HepG2 (cell line): Measurements from ENCODE around the gene PRELP. TPM values are rescaled to one million over a fixed set of nuclear protein-coding genes. Genes with fewer than 3 reads are reported as not detected.

ENCODE experiments used
- ATAC-seq: fragments of 200-7000 bp; cut with Tn5 transposase; 3 replicates; pipeline ENCODE4 v1.9.1; 2020; ENCODE audit warnings: mild to moderate bottlenecking, moderate library complexity
- BruUV-seq: library from RNA; stranded (reverse); fragments of 400-500 nt; replicated peaks from 2 replicates; lab custom pipeline; 2021; lab: Mats Ljungman, UMichigan
- CTCF ChIA-PET: fragments of 300-600 bp; formaldehyde crosslinking; extraction: SDS; loops from one replicate; lab custom pipeline; 2021; ENCODE audit warnings: low total read pairs, inconsistent platforms, low intra/inter-chr PET ratio; lab: Yijun Ruan, JAX
- POLR2A ChIA-PET: fragments of 350-600 bp; sonication (Branson Sonifier 250); formaldehyde crosslinking; loops from one replicate; lab custom pipeline; 2020; ENCODE audit warnings: antibody characterized with exemption, inconsistent platforms; lab: Yijun Ruan, JAX
- DNase-seq: peaks from one replicate; pipeline ENCODE4 v3.0.0-alpha.2; 2015; ENCODE audit warnings: low spot score
- FAIRE-seq: peaks from 3 replicates; lab custom pipeline; 2011; peaks lifted over from hg19 to GRCh38; lab: Jason Lieb, UNC
- H2AFZ ChIP-seq: one replicate; pipeline ENCODE4 v1.6.1; 2011; ENCODE audit warnings: low read length, inconsistent platforms
- H3K27ac ChIP-seq: fragments of 300-600 bp; 3 replicates; pipeline ENCODE4 v1.8.0; 2011; ENCODE audit warnings: mixed run types, mild to moderate bottlenecking, mixed read lengths, low read length, inconsistent platforms; ENCODE audit not compliant: insufficient read depth; ENCODE audit errors: extremely low read length
- H3K27me3 ChIP-seq, 2 experiments: fragments of 200-600 bp in 1 of 2; 2 replicates in 1 of 2; 3 replicates in 1 of 2; pipeline versions ENCODE4 v1.6.0 to v1.8.0; 2011; ENCODE audit warnings: low read length in 2 of 2, mild to moderate bottlenecking in 2 of 2, moderate library complexity in 2 of 2, inconsistent platforms in 1 of 2; ENCODE audit not compliant: insufficient read depth in 2 of 2, control insufficient read depth in 1 of 2
- H3K36me3 ChIP-seq, 2 experiments: fragments of 200-600 bp in 1 of 2; replicated peaks in 1 of 2; 2 replicates in 1 of 2; 3 replicates in 1 of 2; pipeline versions ENCODE4 v1.5.1 to v1.8.0; 2011; ENCODE audit warnings: low read length in 2 of 2, inconsistent platforms in 1 of 2; ENCODE audit not compliant: insufficient read depth in 2 of 2, control insufficient read depth in 1 of 2
- H3K4me1 ChIP-seq: 2 replicates; pipeline ENCODE4 v1.5.1; 2012; ENCODE audit warnings: low read length, inconsistent platforms; ENCODE audit not compliant: insufficient read depth
- H3K4me2 ChIP-seq: 2 replicates; pipeline ENCODE4 v1.6.0; 2011; ENCODE audit warnings: low read depth, low read length, inconsistent platforms
- H3K4me3 ChIP-seq, 3 experiments: fragments of 200-600 bp in 1 of 3; sonication (generic), shearing (Covaris generic) in 1 of 3; replicated peaks in 1 of 3; 2 replicates each; pipeline ENCODE4 v1.5.1; 2011 to 2016; ENCODE audit warnings: low read length in 3 of 3, inconsistent platforms in 2 of 3, low read depth in 2 of 3, mild to moderate bottlenecking in 2 of 3, control low read depth in 1 of 3, mixed read lengths in 1 of 3; ENCODE audit not compliant: insufficient read depth in 1 of 3
- H3K79me2 ChIP-seq: one replicate; pipeline ENCODE4 v1.6.1; 2011; ENCODE audit warnings: low read length, inconsistent platforms; ENCODE audit not compliant: insufficient read depth
- H3K9ac ChIP-seq: 2 replicates; pipeline ENCODE4 v1.6.0; 2011; ENCODE audit warnings: mild to moderate bottlenecking, low read depth, low read length, inconsistent platforms; ENCODE audit not compliant: insufficient read depth
- H3K9me3 ChIP-seq: 2 replicates; pipeline ENCODE4 v1.5.1; 2012; ENCODE audit warnings: mild to moderate bottlenecking, low read length
- H4K20me1 ChIP-seq: 2 replicates; pipeline ENCODE4 v1.6.0; 2011; ENCODE audit warnings: inconsistent platforms, mild to moderate bottlenecking, low read length, moderate library complexity; ENCODE audit not compliant: insufficient read depth
- ATF1 ChIP-seq: IDR thresholded peaks from 2 replicates; pipeline ENCODE4 v1.6.1; 2016; ENCODE audit warnings: mild to moderate bottlenecking, control low read depth
- POLR2A ChIP-seq, 2 experiments: IDR thresholded peaks; 2 replicates each; pipeline ENCODE4 v1.6.1; 2011; ENCODE audit warnings: low read depth in 2 of 2, low read length in 2 of 2, mild to moderate bottlenecking in 1 of 2, moderate library complexity in 1 of 2; ENCODE audit not compliant: insufficient read depth in 1 of 2
- RARA ChIP-seq: IDR thresholded peaks from 2 replicates; pipeline ENCODE4 v1.6.1; 2016; ENCODE audit warnings: missing genetic modification reagents, missing compliant biosample characterization
- ZNF576 ChIP-seq: sonication (generic); formaldehyde crosslinking; IDR thresholded peaks from 2 replicates; pipeline ENCODE4 v1.4.0; 2020; ENCODE audit warnings: mild to moderate bottlenecking, missing genetic modification reagents
- ZNF879 ChIP-seq: sonication (generic); formaldehyde crosslinking; IDR thresholded peaks from 2 replicates; pipeline ENCODE4 v1.8.1; 2023; ENCODE audit warnings: missing genetic modification reagents
- WGBS: methylation state at CpG from one replicate; pipeline ENCODE4 v1.1.6; 2017; ENCODE audit warnings: low lambda C conversion rate; 5-methylcytosine and 5-hydroxymethylcytosine counted together
- in situ Hi-C: cut with HindIII; loops from 2 replicates; pipeline ENCODE4 v1.10.0; 2017; ENCODE audit warnings: low pct_unique_long_range_greater_than_20kb; ENCODE audit not compliant: extremely low pct_ligation_motif_present
- intact Hi-C: fragments of 100-400 bp; cut with micrococcal nuclease; formaldehyde crosslinking; loops from one replicate; pipeline ENCODE4 v1.10.0; 2022; ENCODE audit not compliant: unreplicated experiment
- polyA plus RNA-seq, 8 experiments: library from polyadenylated mRNA; depleted of rRNA in 3 of 8; stranded (reverse) in 7 of 8; unstranded in 1 of 8; fragments of >200 nt; fragmentation: Illumina TruSeq in 4 of 8; extraction: Trizol in 4 of 8; gene quantifications; 2 replicates each; pipeline versions ENCODE4 v1.2.1 to v1.2.3, GENCODE V29; 2011 to 2016; ENCODE audit warnings: low read depth in 4 of 8, missing spikeins in 1 of 8, mixed read lengths in 1 of 8; ENCODE audit not compliant: insufficient read depth in 1 of 8
- total RNA-seq, 5 experiments: library from RNA; depleted of rRNA; stranded (reverse); fragments of >200 nt; fragmentation: Illumina TruSeq; extraction: Trizol; gene quantifications; 2 replicates each; pipeline ENCODE4 v1.2.3, GENCODE V29; 2016; ENCODE audit warnings: low read depth in 1 of 5
- TF ChIP-seq, protein P1 (sequence below): sonication (generic); formaldehyde crosslinking; IDR thresholded peaks from 2 replicates; pipeline ENCODE4 v1.4.0; 2020; ENCODE audit warnings: mild to moderate bottlenecking, missing genetic modification reagents, borderline replicate concordance
- TF ChIP-seq, protein P2 (sequence below): sonication (generic); formaldehyde crosslinking; IDR thresholded peaks from 2 replicates; pipeline ENCODE4 v1.4.0; 2020; ENCODE audit warnings: missing genetic modification reagents

PRELP gene
- total and polyA plus RNA-seq, 2 of the 13 experiments (the other 11 are each of a cell fraction or from before 2014, with no cell fraction given): not detected

GRCh38 chr1:203486618-203487370 is 11.2 kb downstream of the PRELP start (continued):
- TF ChIP-seq, protein P1, sequence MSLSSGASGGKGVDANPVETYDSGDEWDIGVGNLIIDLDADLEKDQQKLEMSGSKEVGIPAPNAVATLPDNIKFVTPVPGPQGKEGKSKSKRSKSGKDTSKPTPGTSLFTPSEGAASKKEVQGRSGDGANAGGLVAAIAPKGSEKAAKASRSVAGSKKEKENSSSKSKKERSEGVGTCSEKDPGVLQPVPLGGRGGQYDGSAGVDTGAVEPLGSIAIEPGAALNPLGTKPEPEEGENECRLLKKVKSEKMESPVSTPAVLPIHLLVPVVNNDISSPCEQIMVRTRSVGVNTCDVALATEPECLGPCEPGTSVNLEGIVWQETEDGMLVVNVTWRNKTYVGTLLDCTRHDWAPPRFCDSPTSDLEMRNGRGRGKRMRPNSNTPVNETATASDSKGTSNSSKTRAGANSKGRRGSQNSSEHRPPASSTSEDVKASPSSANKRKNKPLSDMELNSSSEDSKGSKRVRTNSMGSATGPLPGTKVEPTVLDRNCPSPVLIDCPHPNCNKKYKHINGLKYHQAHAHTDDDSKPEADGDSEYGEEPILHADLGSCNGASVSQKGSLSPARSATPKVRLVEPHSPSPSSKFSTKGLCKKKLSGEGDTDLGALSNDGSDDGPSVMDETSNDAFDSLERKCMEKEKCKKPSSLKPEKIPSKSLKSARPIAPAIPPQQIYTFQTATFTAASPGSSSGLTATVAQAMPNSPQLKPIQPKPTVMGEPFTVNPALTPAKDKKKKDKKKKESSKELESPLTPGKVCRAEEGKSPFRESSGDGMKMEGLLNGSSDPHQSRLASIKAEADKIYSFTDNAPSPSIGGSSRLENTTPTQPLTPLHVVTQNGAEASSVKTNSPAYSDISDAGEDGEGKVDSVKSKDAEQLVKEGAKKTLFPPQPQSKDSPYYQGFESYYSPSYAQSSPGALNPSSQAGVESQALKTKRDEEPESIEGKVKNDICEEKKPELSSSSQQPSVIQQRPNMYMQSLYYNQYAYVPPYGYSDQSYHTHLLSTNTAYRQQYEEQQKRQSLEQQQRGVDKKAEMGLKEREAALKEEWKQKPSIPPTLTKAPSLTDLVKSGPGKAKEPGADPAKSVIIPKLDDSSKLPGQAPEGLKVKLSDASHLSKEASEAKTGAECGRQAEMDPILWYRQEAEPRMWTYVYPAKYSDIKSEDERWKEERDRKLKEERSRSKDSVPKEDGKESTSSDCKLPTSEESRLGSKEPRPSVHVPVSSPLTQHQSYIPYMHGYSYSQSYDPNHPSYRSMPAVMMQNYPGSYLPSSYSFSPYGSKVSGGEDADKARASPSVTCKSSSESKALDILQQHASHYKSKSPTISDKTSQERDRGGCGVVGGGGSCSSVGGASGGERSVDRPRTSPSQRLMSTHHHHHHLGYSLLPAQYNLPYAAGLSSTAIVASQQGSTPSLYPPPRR (CRISPR knock-in tag): no peak
- no peak for TF ChIP-seq RARA
- no peak for TF ChIP-seq POLR2A (IDR thresholded peaks at IDR 0.05; ENCODE audit: insufficient read depth in 1 of 2, low read depth in 2 of 2, low read length in 2 of 2)

DNA sequence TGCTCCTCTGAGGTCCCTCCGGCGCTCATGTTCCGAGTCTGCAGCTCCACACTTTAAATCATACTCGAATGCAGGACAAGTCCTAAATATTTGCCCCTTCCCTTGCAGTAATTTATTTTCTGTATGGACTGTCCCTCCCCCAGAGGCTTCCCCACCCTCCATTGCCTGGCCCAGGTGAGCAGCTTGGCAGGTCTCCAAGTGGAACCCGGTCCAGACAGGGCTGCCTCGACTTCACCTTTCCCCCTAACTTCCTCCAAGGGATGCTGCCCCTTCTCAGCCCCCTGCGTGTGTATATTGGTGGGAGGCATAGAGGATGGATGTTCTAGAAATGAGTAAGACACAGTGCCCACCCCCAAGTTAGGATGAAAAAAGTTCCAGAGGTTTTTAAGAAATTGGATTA is 12.9 kb downstream of the PRELP start:
- DNase-seq: no peak
- Histone ChIP-seq H3K36me3 (no peaks in the 10 kb centered on the region), H4K20me1 (no peaks in the 10 kb centered on the region), H3K27ac (no peak overlapping the region), H3K27me3 (peaks cover 2 to 35% of the 10 kb centered on the region in 2 experiments; a peak in 3 of 5 replicates), H3K79me2 (no peaks in the 10 kb centered on the region), H2AFZ (no peak overlapping the region), H3K4me2 (no peak overlapping the region), H3K9me3 (no peaks in the 10 kb centered on the region), H3K9ac (no peak overlapping the region), H3K4me1 (no peaks in the 10 kb centered on the region), H3K4me3 (no peak overlapping the region)
- intact Hi-C loops (loop anchor here (5.0 kb wide), 1 partner anchor 216 kb away; no protein-coding TSS in a partner anchor), in situ Hi-C loops (loop anchor here (5.0 to 10.0 kb wide), 2 partner anchors 146 to 214 kb away; no protein-coding TSS in a partner anchor)
- BruUV-seq: no TSS peak
- ChIA-PET POLR2A (no interaction called here), CTCF (interaction anchor here (1.2 to 2.0 kb wide), 2 partner anchors 145 to 149 kb away, joined by 3 to 26 read pairs; no protein-coding TSS in a partner anchor)
- no peak for ATAC-seq
- TF ChIP-seq ZNF879 (no peak), ATF1 (CRISPR knock-in tag) (no peak), ZNF576 (CRISPR knock-in tag) (no peak)
- TF ChIP-seq, protein P2, sequence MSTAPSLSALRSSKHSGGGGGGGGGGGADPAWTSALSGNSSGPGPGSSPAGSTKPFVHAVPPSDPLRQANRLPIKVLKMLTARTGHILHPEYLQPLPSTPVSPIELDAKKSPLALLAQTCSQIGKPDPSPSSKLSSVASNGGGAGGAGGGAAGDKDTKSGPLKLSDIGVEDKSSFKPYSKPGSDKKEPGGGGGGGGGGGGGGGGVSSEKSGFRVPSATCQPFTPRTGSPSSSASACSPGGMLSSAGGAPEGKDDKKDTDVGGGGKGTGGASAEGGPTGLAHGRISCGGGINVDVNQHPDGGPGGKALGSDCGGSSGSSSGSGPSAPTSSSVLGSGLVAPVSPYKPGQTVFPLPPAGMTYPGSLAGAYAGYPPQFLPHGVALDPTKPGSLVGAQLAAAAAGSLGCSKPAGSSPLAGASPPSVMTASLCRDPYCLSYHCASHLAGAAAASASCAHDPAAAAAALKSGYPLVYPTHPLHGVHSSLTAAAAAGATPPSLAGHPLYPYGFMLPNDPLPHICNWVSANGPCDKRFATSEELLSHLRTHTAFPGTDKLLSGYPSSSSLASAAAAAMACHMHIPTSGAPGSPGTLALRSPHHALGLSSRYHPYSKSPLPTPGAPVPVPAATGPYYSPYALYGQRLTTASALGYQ: no peak
- FAIRE-seq: no peak
- 42% methylated on average over 7 of the region's 7 CpGs for WGBS
